CD4-positive, alpha-beta memory T cell (primary cell): ENCODE data around the gene DCLK2. TPM values are rescaled to one million over a fixed set of nuclear protein-coding genes. Genes with fewer than 3 reads are reported as not detected.

Experiments used
- CTCF ChIA-PET: fragments of 350-600 bp; sonication (Branson Sonifier 250); formaldehyde crosslinking; loops from one replicate; lab custom pipeline; 2021; ENCODE audit warnings: inconsistent platforms; ENCODE audit not compliant: partially characterized antibody; lab: Charles Lee
- POLR2A ChIA-PET: fragments of 350-600 bp; sonication (Branson Sonifier 250); formaldehyde crosslinking; loops from one replicate; lab custom pipeline; 2021; ENCODE audit not compliant: partially characterized antibody; lab: Charles Lee
- DNase-seq, 5 donors: peaks; one replicate each; pipeline versions ENCODE4 v3.0.0 to v3.0.0-alpha.2; 2020 to 2022; ENCODE audit warnings: mixed read lengths in 1 of 5
- H3K27ac ChIP-seq: one replicate; pipeline ENCODE4 v1.7.0; 2013; ENCODE audit warnings: low read depth, low read length
- H3K27me3 ChIP-seq: 2 replicates; pipeline ENCODE4 v1.7.0; 2013; ENCODE audit warnings: mild to moderate bottlenecking, low read length, moderate library complexity; ENCODE audit not compliant: insufficient read depth
- H3K36me3 ChIP-seq: 2 replicates; pipeline ENCODE4 v1.7.0; 2013; ENCODE audit warnings: mild to moderate bottlenecking, low read length, moderate library complexity; ENCODE audit not compliant: insufficient read depth
- H3K4me1 ChIP-seq: 2 replicates; pipeline ENCODE4 v1.7.0; 2013; ENCODE audit warnings: mild to moderate bottlenecking, low read length, moderate library complexity; ENCODE audit not compliant: insufficient read depth
- H3K4me3 ChIP-seq, 2 donors: one replicate each; pipeline ENCODE4 v1.7.0; 2013; ENCODE audit warnings: low read length in 2 of 2, mild to moderate bottlenecking in 1 of 2
- H3K9me3 ChIP-seq, 2 donors: one replicate each; pipeline ENCODE4 v1.7.0; 2013; ENCODE audit warnings: low read length in 2 of 2, control low read depth in 1 of 2; ENCODE audit not compliant: control insufficient read depth in 1 of 2
- H3K27ac Mint-ChIP-seq, 7 donors: one replicate each; pipeline ENCODE4 v1.8.0; 2020 to 2021; ENCODE audit warnings: mixed read lengths in 7 of 7, mild to moderate bottlenecking in 6 of 7, inconsistent platforms in 3 of 7, moderate library complexity in 3 of 7
- H3K27me3 Mint-ChIP-seq, 2 donors: one replicate each; pipeline ENCODE4 v1.8.0; 2020 to 2021; ENCODE audit warnings: mixed read lengths in 2 of 2
- H3K36me3 Mint-ChIP-seq, 2 donors: one replicate each; pipeline ENCODE4 v1.8.0; 2020 to 2021; ENCODE audit warnings: mixed read lengths in 2 of 2, inconsistent platforms in 1 of 2, mild to moderate bottlenecking in 1 of 2
- H3K4me1 Mint-ChIP-seq, 4 donors: one replicate each; pipeline ENCODE4 v1.8.0; 2020 to 2021; ENCODE audit warnings: mixed read lengths in 4 of 4, mild to moderate bottlenecking in 1 of 4
- H3K4me3 Mint-ChIP-seq, 8 donors: one replicate each; pipeline ENCODE4 v1.8.0; 2020 to 2021; ENCODE audit warnings: mixed read lengths in 8 of 8, mild to moderate bottlenecking in 7 of 8, moderate library complexity in 6 of 8, inconsistent platforms in 3 of 8
- H3K9me3 Mint-ChIP-seq, 8 donors: one replicate each; pipeline ENCODE4 v1.8.0; 2020 to 2021; ENCODE audit warnings: mixed read lengths in 8 of 8, mild to moderate bottlenecking in 5 of 8, inconsistent platforms in 3 of 8, moderate library complexity in 1 of 8
- intact Hi-C: fragments of 100-400 bp; cut with micrococcal nuclease; formaldehyde crosslinking; loops from one replicate; pipeline ENCODE4 v1.15.1; 2023
- polyA plus RNA-seq, 2 donors: library from polyadenylated mRNA; unstranded; fragments of 300-500 nt; fragmentation: Illumina TruSeq; gene quantifications; one replicate each; pipeline ENCODE4 v1.2.3, GENCODE V29; 2021
- total RNA-seq, 2 experiments: library from RNA; stranded (reverse); gene quantifications; one replicate each; pipeline ENCODE4 v1.2.3, GENCODE V29; 2021

The DCLK2 gene
- total and polyA plus RNA-seq, 4 experiments from 2014 or later: not detected

- no peak overlapping the region for H3K27ac Mint-ChIP-seq
- peaks cover 6 to 12% of the 10 kb centered on the region in 2 donors for H3K27me3 Mint-ChIP-seq
- no peak for DNase-seq
- intact Hi-C loops: no loop called here
- H3K36me3 Mint-ChIP-seq: no peaks in the 10 kb centered on the region
- H3K4me1 Mint-ChIP-seq: no peaks in the 10 kb centered on the region
- no peaks in the 10 kb centered on the region for H3K36me3 ChIP-seq
- no peaks in the 10 kb centered on the region for H3K4me1 ChIP-seq
- POLR2A ChIA-PET: no interaction called here
- CTCF ChIA-PET: no interaction called here
- H3K4me3 Mint-ChIP-seq: no peak overlapping the region
- H3K27ac ChIP-seq: no peak overlapping the region
- no peaks in the 10 kb centered on the region for H3K27me3 ChIP-seq
- H3K9me3 Mint-ChIP-seq: no peaks in the 10 kb centered on the region
- H3K9me3 ChIP-seq: no peaks in the 10 kb centered on the region
- H3K4me3 ChIP-seq: no peak overlapping the region
Measured at GRCh38 chr4:150237110-150237872, 159.0 kb downstream of the DCLK2 start.

GRCh38 chr4:150238591-150238990 is 160.3 kb downstream of the DCLK2 start:
- Mint-ChIP-seq H3K4me3 (no peak overlapping the region), H3K9me3 (no peaks in the 10 kb centered on the region), H3K27ac (no peak overlapping the region), H3K36me3 (no peaks in the 10 kb centered on the region), H3K4me1 (no peaks in the 10 kb centered on the region), H3K27me3 (peaks cover 6 to 9% of the 10 kb centered on the region in 2 donors)
- ChIA-PET CTCF (no interaction called here), POLR2A (no interaction called here)
- intact Hi-C loops: no loop called here
- H3K4me1 ChIP-seq: no peaks in the 10 kb centered on the region
- no peaks in the 10 kb centered on the region for H3K27me3 ChIP-seq
- H3K4me3 ChIP-seq: no peak overlapping the region
- no peaks in the 10 kb centered on the region for H3K9me3 ChIP-seq
- no peak for DNase-seq
- H3K36me3 ChIP-seq: no peaks in the 10 kb centered on the region
- no peak overlapping the region for H3K27ac ChIP-seq

DNA sequence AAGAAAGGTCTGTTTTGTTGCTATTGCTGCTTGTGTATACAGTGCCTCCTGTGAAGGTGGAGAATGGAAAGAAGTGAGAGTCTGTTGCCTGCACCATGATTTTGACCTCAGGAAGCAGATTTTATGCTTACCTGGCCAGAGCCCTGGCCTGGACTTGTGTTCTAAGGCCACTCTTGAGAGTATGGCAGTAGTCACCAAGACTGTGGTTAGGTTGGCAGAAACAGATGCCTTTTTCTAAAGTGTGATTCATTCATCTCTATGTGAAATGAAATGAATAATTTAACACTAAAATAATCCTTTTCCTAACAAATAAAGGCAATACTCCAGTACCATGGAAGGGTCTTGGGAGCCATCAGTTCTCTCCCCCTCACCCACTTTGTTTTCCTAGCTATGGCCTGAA is 161.8 kb downstream of the DCLK2 start:
- no peaks in the 10 kb centered on the region for H3K9me3 ChIP-seq
- intact Hi-C loops: no loop called here
- H3K27me3 ChIP-seq: no peaks in the 10 kb centered on the region
- Mint-ChIP-seq H3K36me3 (no peaks in the 10 kb centered on the region), H3K4me1 (no peaks in the 10 kb centered on the region), H3K27me3 (peaks cover 5 to 6% of the 10 kb centered on the region in 2 donors), H3K9me3 (no peaks in the 10 kb centered on the region), H3K27ac (no peak overlapping the region), H3K4me3 (no peak overlapping the region)
- no peak for DNase-seq
- ChIA-PET POLR2A (no interaction called here), CTCF (no interaction called here)
- H3K36me3 ChIP-seq: no peaks in the 10 kb centered on the region
- H3K4me1 ChIP-seq: no peaks in the 10 kb centered on the region
- no peak overlapping the region for H3K27ac ChIP-seq
- no peak overlapping the region for H3K4me3 ChIP-seq

DNA sequence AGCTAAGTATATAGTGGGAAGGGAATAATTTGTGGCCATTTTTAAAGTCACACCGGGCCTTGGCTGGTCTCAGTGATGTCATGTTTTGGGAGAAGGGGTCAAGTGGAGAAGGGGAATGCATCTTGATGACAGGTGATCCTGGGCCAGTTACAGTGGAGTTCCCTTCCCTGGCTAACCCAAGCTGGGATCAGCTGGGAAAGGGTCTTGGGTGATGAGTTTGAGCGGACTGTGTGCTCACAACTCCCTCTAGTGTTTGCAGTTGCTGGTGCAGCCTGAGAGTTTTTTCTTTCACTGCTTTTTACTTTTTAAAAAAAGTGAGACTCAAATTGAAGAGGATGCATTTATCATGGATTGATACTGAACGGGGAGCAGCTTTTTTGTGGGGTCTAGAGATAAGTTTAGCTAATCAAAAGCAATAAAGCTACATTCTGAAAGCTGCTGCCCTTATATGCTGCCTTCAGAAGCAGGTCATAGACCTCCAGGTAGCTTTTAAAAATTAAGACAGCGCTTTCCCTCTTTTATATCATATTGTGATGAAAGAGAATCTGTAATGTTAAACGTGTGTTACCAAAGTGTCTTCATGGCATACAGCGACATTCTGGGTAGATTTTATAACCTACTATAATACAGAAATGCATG is 164.7 kb downstream of the DCLK2 start:
- Histone ChIP-seq H3K36me3 (no peaks in the 10 kb centered on the region), H3K27me3 (no peaks in the 10 kb centered on the region), H3K9me3 (no peaks in the 10 kb centered on the region), H3K4me3 (no peak overlapping the region), H3K4me1 (no peaks in the 10 kb centered on the region), H3K27ac (no peak overlapping the region)
- H3K36me3 Mint-ChIP-seq: no peaks in the 10 kb centered on the region
- no peak overlapping the region for H3K4me3 Mint-ChIP-seq
- intact Hi-C loops: no loop called here
- no peaks in the 10 kb centered on the region for H3K9me3 Mint-ChIP-seq
- no peak overlapping the region for H3K27ac Mint-ChIP-seq
- POLR2A ChIA-PET: no interaction called here
- no peak for DNase-seq
- no peaks in the 10 kb centered on the region for H3K4me1 Mint-ChIP-seq
- peaks cover 5% of the 10 kb centered on the region in 2 donors for H3K27me3 Mint-ChIP-seq
- CTCF ChIA-PET: interaction anchor here (1.3 to 3.0 kb wide), 4 partner anchors 9 to 18 kb away, joined by 3 to 8 read pairs (median 5); no protein-coding TSS in a partner anchor

- no peaks in the 10 kb centered on the region for H3K4me1 ChIP-seq
- intact Hi-C loops: no loop called here
- no peak for DNase-seq
- no peaks in the 10 kb centered on the region for H3K27me3 ChIP-seq
- ChIA-PET CTCF (interaction anchor here (1.4 to 3.0 kb wide), 4 partner anchors 8 to 623 kb away, joined by 3 to 8 read pairs (median 6); no protein-coding TSS in a partner anchor), POLR2A (no interaction called here)
- H3K36me3 ChIP-seq: no peaks in the 10 kb centered on the region
- H3K9me3 Mint-ChIP-seq: no peaks in the 10 kb centered on the region
- H3K4me1 Mint-ChIP-seq: no peaks in the 10 kb centered on the region
- H3K9me3 ChIP-seq: no peaks in the 10 kb centered on the region
- H3K27ac ChIP-seq: no peak overlapping the region
- peaks cover 2 to 4% of the 10 kb centered on the region in 2 donors for H3K27me3 Mint-ChIP-seq
- no peaks in the 10 kb centered on the region for H3K36me3 Mint-ChIP-seq
- no peak overlapping the region for H3K4me3 ChIP-seq
- no peak overlapping the region for H3K27ac Mint-ChIP-seq
- no peak overlapping the region for H3K4me3 Mint-ChIP-seq
Measured at GRCh38 chr4:150243932-150244331, 165.7 kb downstream of the DCLK2 start.

DNA sequence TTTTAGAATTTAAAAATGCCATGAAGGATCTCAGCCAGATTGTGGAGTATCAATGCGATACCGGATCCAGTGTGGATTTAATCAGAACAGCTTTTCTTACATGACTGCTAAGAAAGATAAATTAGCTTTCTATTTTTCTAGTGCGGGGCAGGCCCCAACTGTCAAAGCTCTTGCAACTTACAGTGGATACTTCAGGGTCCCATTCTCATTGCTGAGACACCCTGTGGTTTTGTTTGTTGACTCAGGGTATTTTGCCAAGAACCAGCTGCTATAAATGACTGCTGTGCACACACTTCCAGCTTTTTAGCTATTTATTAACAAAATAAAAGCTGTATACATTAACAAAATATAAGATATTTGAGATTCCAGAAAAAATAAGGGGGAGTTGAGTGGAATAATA is 166.4 kb downstream of the DCLK2 start:
- Histone ChIP-seq H3K9me3 (no peaks in the 10 kb centered on the region), H3K27ac (no peak overlapping the region), H3K4me3 (no peak overlapping the region), H3K4me1 (no peaks in the 10 kb centered on the region), H3K36me3 (no peaks in the 10 kb centered on the region), H3K27me3 (no peaks in the 10 kb centered on the region)
- no peak for DNase-seq
- Mint-ChIP-seq H3K9me3 (no peaks in the 10 kb centered on the region), H3K27me3 (peaks cover 2 to 4% of the 10 kb centered on the region in 2 donors), H3K4me3 (no peak overlapping the region), H3K27ac (no peak overlapping the region), H3K36me3 (no peaks in the 10 kb centered on the region), H3K4me1 (no peaks in the 10 kb centered on the region)
- CTCF ChIA-PET: interaction anchor here (1.9 to 3.0 kb wide), 2 partner anchors 14 to 622 kb away, joined by 5 to 8 read pairs; no protein-coding TSS in a partner anchor
- intact Hi-C loops: no loop called here
- POLR2A ChIA-PET: no interaction called here

DNA sequence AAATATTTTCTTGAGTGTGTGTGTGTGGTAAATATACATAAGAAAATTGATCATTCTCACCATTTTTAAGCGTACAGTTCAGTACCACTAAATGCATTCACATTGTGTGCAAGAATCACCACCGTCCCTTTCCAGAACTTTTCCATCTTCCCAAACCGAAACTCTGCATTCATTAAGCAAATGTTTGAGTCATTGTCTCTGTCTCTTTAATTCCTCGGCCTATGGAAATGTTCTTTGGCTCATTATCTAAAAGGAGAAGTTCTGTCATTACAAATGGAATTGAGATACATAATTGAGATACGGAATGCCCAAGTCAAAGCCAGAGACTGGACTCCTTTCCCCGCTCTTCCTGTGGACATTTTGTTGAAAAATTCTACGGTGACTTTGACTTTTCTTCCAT is 168.9 kb downstream of the DCLK2 start:
- Mint-ChIP-seq H3K4me3 (no peak overlapping the region), H3K27me3 (peaks cover 2 to 4% of the 10 kb centered on the region in 2 donors), H3K4me1 (no peaks in the 10 kb centered on the region), H3K36me3 (no peaks in the 10 kb centered on the region), H3K9me3 (no peaks in the 10 kb centered on the region), H3K27ac (no peak overlapping the region)
- POLR2A ChIA-PET: no interaction called here
- Histone ChIP-seq H3K4me3 (no peak overlapping the region), H3K9me3 (no peaks in the 10 kb centered on the region), H3K27ac (no peak overlapping the region), H3K27me3 (no peaks in the 10 kb centered on the region), H3K36me3 (no peaks in the 10 kb centered on the region), H3K4me1 (no peaks in the 10 kb centered on the region)
- CTCF ChIA-PET: no interaction called here
- no peak for DNase-seq
- intact Hi-C loops: no loop called here
